ENCODE measurements around the gene TCFL5. TPM values are rescaled to one million over a fixed set of nuclear protein-coding genes. Genes with fewer than 3 reads are reported as not detected.

Gene TCFL5
- total and polyA plus RNA-seq, 12 donors: 2.5 to 8.3 (median 6.4) TPM

DNA sequence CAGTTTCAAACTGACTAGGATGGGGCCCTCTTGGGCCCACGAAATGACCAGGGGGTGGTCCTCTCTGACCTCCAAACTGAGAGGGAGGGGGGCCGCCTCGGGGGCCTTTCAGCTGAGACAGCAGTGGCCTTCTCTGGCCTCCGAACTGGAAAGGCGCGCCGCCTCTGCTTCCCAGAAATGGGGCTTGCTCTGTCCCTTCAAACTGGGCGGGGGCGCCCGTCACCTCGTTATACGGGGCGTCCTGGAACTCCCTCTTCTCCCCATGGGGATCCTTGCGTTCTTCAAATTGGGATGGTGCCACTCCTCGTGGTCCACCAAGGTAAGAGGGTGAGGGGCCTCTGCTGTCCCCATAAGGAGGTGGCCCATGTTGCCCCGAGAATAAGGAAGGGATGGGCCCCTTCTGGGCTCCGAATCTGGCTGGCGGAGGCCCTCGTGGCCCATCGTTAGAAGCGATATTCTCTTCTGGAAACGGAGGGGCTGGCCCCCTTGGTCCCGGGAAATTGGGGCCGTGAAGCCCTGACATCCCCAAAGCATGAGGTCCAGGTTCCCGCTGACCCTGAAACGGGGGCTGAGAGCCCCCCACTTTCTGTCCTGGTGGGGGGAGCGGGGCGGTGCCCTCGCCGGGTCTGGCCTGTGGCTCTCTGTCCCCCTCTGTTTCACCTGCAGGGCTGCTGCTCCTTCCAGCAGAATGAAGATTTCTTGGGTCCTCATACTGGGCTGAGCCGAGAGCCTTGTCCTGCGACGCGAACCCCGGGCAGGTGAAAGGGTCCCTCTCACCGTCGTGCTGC, 18.7 kb upstream of the TCFL5 start:
- no peak for ATAC-seq
- H3K36me3 ChIP-seq: peaks cover 0 to 39% (median 13%) of the 10 kb centered on the region in 9 donors
- no peak overlapping the region for H3K4me3 ChIP-seq
- no peak for DNase-seq
- intact Hi-C loops (cut with DNase I): no loop called here
- 95% methylated on average over 37 of the region's 37 CpGs for WGBS, 2 donors
- peaks cover 14 to 27% (median 22%) of the 10 kb centered on the region in 9 donors for H3K4me1 ChIP-seq
- TF ChIP-seq, protein P1, sequence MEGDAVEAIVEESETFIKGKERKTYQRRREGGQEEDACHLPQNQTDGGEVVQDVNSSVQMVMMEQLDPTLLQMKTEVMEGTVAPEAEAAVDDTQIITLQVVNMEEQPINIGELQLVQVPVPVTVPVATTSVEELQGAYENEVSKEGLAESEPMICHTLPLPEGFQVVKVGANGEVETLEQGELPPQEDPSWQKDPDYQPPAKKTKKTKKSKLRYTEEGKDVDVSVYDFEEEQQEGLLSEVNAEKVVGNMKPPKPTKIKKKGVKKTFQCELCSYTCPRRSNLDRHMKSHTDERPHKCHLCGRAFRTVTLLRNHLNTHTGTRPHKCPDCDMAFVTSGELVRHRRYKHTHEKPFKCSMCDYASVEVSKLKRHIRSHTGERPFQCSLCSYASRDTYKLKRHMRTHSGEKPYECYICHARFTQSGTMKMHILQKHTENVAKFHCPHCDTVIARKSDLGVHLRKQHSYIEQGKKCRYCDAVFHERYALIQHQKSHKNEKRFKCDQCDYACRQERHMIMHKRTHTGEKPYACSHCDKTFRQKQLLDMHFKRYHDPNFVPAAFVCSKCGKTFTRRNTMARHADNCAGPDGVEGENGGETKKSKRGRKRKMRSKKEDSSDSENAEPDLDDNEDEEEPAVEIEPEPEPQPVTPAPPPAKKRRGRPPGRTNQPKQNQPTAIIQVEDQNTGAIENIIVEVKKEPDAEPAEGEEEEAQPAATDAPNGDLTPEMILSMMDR (IDR thresholded peaks at IDR 0.05): no peak
- peaks cover 0 to 6% (median 0%) of the 10 kb centered on the region in 7 donors for H3K27me3 ChIP-seq
- no peaks in the 10 kb centered on the region for H3K9me3 ChIP-seq
- no peak overlapping the region for H3K27ac ChIP-seq

DNA sequence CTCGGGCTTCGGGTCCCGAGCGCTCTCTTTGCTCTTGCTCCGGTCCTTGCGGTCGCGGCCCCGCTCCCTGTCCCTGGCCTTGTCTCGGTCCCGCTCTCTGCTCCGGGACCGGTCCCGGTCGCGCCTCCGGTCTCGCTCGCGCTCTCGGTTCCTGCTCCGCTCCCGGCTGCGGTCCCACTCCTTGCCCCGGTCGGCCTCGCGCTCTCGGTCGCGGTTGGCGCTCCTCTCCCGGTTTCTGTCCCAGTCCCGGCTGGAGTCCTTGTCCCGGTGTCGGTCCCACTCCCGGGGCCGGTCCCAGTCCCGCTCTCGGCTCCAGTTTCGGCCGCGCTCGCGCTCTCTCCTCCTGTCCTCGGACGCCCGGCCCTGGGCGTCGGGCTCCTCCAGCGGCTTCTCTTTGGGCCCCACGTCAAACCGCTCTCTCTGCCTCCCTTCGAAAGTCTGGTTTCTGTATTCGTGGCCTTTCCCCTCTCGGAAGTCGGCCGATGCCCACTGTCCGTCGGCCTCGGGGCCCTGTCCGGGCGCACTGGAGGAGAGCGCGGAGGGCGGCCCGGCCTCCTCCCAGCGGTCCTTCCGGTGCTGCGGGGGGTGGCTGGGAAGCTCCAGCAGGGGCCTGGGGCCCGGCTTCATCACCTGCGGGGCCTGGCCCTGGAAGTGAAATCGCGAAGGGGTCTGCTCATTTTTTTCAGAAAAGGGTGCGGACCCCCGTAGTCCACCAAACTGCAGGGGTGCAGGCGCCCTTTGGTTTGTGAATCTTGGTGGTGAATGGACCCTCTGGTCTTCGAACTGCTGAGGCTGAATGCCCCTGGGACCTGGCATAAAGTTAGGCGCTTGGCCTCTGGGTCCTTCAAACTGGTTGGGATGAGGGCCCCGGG, 17.9 kb upstream of the TCFL5 start:
- Histone ChIP-seq H3K9me3 (no peaks in the 10 kb centered on the region), H3K27me3 (peaks cover 0 to 6% (median 0%) of the 10 kb centered on the region in 7 donors), H3K4me3 (peak overlapping the region in 5 of 10 donors; percentile 28 to 43 (median 31)), H3K27ac (no peak overlapping the region), H3K36me3 (peaks cover 0 to 36% (median 13%) of the 10 kb centered on the region in 9 donors), H3K4me1 (peaks cover 14 to 27% (median 23%) of the 10 kb centered on the region in 9 donors)
- ATAC-seq (no peak), DNase-seq (no peak)
- TF ChIP-seq, protein P1 (IDR thresholded peaks at IDR 0.05): no peak
- 77 to 80% methylated on average over 80 of the region's 80 CpGs for WGBS, 2 donors
- intact Hi-C loops (cut with DNase I): loop anchor here in 3 of 10 donors (5.0 to 10.0 kb wide), 3 partner anchors 48 to 125 kb away; partner anchors contain the start of genes BHLHE23 (in 1 of the 3), DIDO1 (in 1 of the 3) and GID8 (in 1 of the 3)

DNA sequence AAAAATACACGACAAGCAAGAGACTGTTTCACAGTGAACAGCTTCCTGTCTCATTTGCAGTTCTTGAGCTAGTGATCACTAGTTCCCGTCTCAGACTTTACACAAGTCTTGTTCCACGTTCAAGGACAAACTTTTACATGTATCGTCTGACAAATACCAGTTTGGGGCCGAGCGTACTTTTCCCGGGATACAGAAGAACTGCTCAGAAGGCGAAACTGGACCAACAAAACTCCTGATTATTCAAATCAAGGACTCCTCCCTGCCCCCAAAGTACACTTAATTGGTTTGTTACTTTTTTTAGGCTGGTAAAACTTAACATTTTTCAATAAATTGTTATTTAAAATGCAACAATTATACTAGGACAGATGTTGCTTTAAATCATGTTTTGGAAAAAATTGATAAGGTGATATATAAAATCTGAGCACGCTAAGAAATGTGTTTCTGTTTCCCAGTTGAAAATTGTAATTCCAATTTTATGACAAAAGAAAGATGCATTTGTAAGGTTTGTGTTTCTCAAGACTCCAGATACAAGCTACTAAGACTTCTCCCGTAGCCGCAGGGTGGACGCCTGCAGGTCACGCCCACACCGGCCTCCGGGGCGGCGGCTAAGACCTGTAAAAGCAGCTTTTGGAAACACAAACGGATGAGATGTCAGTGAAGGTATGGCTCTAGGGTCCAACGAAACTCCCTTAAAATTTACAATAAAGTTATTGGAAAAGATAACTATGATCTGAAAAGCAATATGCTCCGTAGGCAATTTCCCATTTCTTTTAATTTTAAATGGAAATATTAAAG, 16.8 kb upstream of the TCFL5 start:
- intact Hi-C loops (cut with DNase I): loop anchor here in 3 of 10 donors (5.0 to 10.0 kb wide), 3 partner anchors 49 to 126 kb away; partner anchors contain the start of genes BHLHE23 (in 1 of the 3), DIDO1 (in 1 of the 3) and GID8 (in 1 of the 3)

More for the DNA sequence above, 16.8 kb upstream of the TCFL5 start:
- Histone ChIP-seq H3K27ac (no peak overlapping the region), H3K4me3 (peak overlapping the region in 1 of 10 donors; percentile 43), H3K27me3 (peaks cover 0 to 6% (median 0%) of the 10 kb centered on the region in 7 donors), H3K9me3 (no peaks in the 10 kb centered on the region), H3K4me1 (peaks cover 14 to 31% (median 24%) of the 10 kb centered on the region in 9 donors), H3K36me3 (peaks cover 0 to 36% (median 13%) of the 10 kb centered on the region in 9 donors)
- TF ChIP-seq, protein P1 (IDR thresholded peaks at IDR 0.05): no peak
- ATAC-seq (no peak), DNase-seq (no peak)
- 87 to 88% methylated on average over 20 of the region's 20 CpGs for WGBS, 2 donors

All from heart right ventricle (tissue), 16 donors.